DMS79 (cell line): ENCODE measurements around the gene FOXO1.

Source experiments
- DNase-seq: peaks from one replicate; lab custom pipeline; 2025; lab: John Stamatoyannopoulos, UW

FOXO1 gene

DNA sequence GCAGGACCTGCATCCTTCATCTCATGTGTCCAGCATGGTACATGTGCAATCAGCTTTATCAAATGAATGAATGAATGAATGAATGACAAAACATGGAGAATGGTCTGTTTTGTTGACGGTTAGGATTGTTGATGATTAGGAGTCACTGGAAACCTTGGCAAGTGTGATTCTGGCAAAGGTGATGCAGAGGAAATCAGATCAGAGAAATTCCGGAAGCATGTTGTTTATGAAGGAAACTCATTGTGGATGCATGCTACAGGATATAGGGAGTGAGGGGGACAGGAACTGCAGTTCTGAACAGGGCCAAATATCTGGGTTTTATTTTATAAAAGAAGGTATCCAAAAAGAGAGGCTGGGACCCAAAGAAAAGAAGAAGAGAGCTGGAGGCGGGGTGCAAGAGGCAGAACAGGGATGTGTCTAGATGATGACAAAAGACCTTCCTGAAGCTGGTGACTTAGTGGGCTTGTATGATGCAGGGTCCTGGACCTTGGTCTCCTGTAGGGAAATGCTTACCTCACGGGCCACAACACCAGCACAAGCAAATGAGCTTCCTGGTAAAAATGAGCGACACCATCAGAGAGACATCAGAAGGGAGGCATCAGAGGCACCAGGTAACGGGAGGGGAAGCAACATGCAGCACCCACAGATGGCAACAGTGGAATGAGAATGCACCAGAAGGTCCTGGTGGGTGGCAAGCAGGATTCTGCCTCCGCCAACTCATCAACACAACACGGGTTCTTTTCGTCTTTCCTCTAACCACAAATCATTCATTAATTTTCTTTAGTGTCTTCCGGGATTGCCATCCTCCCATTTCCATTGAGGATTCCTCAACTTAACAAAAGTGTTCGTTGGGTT, 159.6 kb downstream of the FOXO1 start:
- no peak for DNase-seq
